GM21576 (cell line): ENCODE data around the gene SRF.

Source experiments
- ATAC-seq: cut with Tn5 transposase; IDR thresholded peaks from one replicate; pipeline ENCODE4 v1.9.1; 2021; ENCODE audit warnings: mild to moderate bottlenecking, moderate library complexity; ENCODE audit not compliant: unreplicated experiment

SRF gene

GRCh38 chr6:43146709-43147688 lies 24.1 kb upstream of the SRF start:
- no peak for ATAC-seq

DNA sequence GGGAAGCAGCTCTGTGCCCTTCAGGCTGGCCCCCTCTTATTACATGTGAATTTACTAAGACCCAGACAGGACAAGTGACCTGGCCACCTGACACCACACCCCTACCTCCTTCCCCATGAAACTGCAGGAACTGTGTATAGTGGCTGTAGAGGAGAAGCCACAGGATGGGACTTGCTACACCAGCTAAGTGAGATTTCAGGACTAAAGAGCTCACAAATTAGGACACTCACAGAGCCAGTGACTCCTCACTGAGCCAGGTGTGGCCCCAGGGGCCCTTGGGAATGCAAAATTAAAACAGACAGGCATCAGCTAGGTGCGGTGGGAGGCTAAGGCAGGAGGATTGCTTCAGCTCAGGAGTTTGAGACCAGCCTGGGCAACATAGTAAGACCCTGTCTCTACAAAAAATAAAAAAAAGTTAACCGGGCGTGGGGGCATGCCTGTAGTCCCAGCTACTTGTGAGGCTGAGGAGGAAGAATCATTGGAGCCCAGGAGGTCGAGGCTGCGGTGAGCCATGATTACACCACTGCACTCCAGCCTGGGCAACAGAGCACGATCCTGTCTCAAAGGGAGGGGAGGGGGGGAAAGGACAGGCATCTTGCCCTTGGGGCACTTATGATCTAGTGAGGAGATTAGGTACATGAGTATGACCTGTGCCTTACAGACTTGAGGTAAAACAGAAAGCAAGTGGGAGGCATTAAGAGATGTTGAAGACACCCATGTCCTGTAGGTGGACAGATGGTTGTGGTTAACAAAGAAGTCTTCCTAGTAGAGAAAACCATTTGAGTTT lies 23.2 kb upstream of the SRF start:
- no peak for ATAC-seq

GRCh38 chr6:43149265-43149664 lies 21.8 kb upstream of the SRF start:
- ATAC-seq = no peak

DNA sequence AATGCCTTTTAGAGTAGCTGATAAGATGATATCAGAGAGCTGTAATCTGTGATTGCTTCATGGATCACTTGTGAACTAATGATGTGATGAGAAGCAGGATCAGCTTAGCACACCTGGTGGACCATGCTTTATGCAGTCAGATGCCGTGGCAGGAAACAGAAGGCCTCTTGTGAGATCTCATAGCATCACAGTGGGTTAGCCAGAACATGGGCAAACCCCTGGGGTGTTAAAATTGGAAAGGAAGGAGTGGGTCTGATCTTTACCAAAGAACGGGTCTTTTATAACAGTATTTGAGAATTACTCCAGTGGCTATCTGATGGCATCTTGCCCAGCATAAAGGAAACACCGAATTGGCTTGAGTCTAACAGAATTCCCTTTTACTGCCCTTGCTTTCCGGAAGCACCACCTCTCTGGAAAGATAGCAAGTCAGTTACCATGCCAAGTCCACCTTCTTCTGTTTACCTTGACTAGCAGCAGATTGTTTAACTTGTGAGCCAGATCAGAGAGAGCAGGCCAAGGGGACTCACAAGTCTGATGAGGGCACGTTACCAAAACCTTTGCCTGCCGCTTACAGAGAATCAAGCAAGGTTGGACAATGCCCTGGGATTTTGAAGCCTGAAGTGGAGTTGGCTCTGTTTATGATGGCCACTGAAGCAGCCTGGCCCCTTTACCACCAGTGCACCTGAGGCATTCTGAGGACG lies 20.9 kb upstream of the SRF start:
- ATAC-seq = no peak

DNA sequence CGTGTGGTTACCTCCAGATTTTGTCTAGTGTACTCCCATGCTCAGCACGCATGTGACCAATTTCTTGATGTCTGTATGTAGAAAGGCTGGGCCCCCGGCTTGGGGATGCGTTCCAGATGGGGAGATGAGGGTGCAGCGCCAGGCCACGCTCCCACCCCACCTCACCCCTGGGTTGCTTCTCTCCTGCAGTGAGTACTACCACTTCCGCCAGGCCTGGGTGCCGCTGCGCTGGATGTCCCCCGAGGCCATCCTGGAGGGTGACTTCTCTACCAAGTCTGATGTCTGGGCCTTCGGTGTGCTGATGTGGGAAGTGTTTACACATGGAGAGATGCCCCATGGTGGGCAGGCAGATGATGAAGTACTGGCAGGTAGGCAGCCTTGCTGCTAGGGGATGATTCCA lies 11.5 kb upstream of the SRF start:
- ATAC-seq = no peak

- ATAC-seq = no peak
These were observed 7.2 kb upstream of the SRF start for GRCh38 chr6:43163899-43164298.

- ATAC-seq = no peak
These were observed 595 bp upstream of the SRF start for GRCh38 chr6:43170417-43170930.

DNA sequence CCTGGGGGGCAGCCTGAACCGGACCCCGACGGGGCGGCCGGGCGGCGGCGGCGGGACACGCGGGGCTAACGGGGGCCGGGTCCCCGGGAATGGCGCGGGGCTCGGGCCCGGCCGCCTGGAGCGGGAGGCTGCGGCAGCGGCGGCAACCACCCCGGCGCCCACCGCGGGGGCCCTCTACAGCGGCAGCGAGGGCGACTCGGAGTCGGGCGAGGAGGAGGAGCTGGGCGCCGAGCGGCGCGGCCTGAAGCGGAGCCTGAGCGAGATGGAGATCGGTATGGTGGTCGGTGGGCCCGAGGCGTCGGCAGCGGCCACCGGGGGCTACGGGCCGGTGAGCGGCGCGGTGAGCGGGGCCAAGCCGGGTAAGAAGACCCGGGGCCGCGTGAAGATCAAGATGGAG lies 636 bp downstream of the SRF start:
- ATAC-seq = peak; percentile 1

- ATAC-seq = no peak
These were observed 1.3 kb downstream of the SRF start for GRCh38 chr6:43172104-43173007.

GRCh38 chr6:43173591-43174262 lies 2.7 kb downstream of the SRF start:
- ATAC-seq = no peak

DNA sequence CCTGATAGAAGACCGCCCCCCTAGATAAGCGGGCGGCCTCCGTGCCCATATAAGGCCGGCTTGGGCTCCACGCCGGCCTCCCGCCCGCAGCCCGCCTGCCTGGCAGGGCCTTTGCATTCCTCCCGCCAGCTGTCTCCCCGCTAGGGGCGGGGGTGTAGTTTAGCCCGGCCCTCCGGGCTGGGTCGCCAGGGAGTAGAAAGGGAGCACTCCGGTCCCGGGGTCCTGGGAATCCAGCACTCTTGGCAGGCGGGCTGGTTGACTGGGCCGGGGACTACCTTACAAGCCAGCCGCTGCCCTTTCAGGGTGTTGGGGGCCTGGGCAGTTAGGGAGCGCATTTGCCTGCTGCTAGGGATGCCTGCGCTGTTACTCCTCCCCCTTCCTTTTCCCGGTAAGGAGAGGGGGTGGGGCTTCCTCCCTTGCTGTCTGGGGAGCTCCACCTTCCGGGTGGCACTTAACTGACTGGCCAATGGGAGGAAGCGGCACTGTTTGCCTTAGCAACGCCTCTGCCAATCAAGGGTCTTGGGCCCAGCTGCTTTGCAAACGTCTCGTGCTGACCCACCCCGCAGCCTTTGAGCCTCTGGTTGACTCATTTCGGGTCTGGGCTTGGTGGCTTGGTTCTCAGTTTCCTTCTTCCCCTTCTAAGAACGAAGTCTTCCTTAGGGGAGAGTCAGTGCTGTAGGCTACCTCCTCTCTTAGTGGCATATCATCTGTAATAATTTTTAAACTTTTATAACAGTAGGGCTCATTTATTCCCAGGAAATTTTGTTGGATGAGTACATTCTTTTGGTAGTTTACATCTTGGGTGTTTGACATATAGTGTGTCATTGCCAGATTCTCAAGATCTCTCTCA lies 3.4 kb downstream of the SRF start:
- peak; percentile 61 for ATAC-seq

DNA sequence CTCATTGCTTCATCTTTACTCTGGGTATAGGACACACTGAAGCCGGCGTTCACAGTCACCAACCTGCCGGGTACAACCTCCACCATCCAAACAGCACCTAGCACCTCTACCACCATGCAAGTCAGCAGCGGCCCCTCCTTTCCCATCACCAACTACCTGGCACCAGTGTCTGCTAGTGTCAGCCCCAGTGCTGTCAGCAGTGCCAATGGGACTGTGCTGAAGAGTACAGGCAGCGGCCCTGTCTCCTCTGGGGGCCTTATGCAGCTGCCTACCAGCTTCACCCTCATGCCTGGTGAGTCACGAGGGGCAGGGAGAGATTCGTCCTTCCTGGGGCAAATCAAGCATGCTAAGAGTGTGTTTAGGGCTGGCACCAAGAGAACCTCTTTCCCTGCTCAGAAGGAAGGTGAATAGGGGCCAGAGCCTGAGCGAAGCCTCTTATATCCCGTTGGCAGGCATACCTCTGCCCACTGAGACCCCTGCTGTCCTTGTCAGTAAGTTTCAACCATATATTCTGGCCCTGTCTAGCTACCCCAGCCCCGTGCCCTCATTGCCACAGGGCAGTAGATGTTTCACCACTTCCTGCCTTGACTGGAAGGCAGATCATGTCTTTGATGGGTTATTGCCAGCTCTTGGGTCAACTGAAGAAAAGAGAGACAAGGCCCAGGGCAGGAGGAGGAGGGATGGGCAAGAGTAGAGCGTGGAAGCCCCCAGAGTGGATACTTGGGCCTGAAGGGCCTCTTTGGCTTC lies 4.8 kb downstream of the SRF start:
- no peak for ATAC-seq

DNA sequence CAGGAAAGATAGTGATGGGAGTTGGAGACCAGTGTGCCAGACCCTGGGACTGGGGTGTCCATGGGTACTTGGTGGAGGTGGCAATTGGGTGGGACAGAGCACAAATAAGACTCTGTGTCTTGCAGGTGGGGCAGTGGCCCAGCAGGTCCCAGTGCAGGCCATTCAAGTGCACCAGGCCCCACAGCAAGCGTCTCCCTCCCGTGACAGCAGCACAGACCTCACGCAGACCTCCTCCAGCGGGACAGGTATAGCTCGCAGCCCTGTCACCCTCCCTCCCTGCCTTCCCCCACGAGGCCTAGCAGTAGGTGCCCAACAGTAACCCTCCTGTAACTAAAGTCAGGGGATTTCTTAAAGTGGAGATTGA lies 5.3 kb downstream of the SRF start:
- no peak for ATAC-seq

DNA sequence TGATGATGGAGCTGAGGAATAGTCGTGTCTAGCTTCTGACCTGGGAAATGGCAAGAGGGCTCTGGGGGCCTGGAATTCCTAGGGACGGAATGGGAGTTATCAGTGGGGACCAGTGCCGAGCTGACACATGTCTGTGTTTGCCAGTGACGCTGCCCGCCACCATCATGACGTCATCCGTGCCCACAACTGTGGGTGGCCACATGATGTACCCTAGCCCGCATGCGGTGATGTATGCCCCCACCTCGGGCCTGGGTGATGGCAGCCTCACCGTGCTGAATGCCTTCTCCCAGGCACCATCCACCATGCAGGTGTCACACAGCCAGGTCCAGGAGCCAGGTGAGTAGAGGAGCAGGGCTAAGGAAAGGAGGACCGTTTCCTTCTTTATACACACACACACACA lies 7.1 kb downstream of the SRF start:
- ATAC-seq = no peak

DNA sequence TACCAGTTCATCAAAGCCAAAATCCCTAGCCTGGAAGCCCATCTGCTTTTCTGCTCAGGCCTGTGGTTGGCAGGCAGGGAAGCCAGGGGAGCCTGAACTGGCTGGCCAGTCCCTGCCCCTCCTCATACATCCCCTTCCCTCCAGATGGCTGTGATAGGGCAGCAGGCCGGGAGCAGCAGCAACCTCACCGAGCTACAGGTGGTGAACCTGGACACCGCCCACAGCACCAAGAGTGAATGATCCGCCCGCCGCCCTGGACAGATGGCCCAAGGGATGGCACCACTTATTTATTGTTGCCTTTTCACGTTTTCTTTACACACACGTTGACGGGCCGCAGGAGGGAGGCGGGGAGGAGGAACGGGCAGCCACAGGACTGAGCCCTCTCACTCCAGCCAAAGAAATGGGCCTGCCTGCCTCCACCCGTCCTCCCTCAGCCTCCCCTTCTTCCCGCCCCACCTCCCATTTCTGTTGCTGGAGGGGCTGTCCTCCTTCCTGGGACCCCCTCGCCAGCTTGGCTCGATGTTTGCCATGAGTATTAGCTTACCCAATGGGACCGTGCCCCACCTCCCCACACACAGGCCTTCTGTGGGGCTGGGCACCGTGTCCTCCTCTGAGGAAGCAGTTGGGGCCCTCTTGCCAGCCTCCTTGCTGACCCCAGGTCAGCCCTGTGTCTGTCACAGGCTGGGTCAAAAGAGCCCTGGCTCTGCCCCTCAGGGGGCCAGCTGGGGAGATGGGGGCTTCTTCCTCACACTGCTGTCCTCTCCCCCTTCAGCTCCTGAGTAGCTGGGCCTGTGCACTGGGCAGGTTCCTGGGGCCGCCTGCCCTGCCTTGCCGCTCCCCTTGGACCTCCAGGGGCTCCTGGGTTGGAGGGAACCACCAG lies 8.1 kb downstream of the SRF start:
- no peak for ATAC-seq

DNA sequence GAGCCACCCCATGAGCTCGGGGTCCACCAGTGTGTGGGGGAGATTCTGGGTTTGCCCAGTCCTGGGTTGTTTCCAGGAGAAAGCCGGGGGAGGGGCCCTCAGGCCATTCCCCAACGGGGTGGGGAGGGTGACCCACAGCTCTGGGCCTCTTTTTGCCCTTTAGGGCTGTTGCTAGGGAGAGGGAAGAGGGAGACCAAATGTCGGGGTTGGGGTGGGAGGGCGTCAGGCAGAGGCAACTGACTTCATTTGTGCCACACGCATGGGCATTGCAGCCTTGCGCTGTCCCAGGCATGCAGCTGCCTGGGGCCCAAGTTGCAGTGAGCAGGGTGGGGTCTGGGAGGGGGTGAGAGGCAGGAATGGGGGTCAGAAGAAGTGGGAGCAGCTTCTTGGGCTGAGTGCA lies 9.0 kb downstream of the SRF start:
- no peak for ATAC-seq

- no peak for ATAC-seq
These were observed 9.9 kb downstream of the SRF start for GRCh38 chr6:43180985-43181384.
